Hematopoietic multipotent progenitor cell treated with erythropoietin and hydrocortisone succinate and interleukin-3 and kit ligand, for 6 days (in vitro differentiated cells): ENCODE results near the gene ATPAF1.

Experiments
- DNase-seq: peaks from one replicate; pipeline ENCODE4 v3.0.0-alpha.2; 2015

Gene ATPAF1

DNA sequence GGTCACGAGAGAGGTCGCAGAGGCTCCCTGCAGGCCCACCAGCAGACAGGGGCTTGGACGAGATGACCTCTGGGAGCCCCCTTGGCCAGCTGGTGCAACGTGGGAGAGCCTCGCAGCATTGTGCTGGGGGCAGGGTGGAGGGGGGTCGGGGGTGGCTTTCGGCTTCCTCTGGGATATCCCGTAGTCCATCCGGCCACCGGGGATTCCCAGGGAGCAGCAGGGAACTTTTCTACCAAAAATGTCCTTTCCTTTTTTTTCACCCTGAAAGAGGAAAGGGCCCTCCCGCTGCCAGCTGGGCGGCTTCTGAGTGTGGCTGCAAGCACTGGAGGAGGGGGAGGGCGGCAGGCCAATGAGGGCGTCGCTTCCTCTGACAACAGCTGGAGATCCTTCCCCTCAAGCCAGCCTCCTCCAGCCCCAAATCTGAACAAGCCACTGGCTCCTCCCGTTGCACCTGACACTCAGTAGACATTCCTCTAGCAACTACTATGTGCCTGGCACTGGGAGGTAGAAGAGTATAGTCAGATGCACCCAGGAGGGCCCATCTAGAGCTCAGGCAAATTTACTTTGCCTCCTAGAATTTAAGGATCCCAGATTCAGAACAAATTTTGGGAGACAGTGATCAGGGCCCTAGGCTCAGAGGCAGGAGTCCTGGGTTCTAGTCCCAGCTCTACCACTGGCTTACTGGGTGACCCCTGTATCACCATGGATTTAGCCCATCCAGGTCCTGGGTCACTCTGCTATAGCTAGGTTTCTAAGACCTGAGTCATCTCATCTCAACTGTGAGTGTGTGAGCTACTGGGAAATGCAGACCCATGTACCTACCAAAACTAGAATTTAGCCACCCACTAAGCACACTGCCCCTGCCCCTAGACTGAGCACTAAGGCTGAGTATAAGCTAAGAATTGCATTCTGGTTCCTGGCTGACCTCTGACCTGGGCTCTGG lies 54.2 kb downstream of the ATPAF1 start:
- DNase-seq, result peak; percentile 91

GRCh38 chr1:46612937-46613660 lies 55.1 kb downstream of the ATPAF1 start:
- DNase-seq, result no peak

- DNase-seq, result peak; percentile 94
These were observed 56.4 kb downstream of the ATPAF1 start for GRCh38 chr1:46611691-46612221.

DNA sequence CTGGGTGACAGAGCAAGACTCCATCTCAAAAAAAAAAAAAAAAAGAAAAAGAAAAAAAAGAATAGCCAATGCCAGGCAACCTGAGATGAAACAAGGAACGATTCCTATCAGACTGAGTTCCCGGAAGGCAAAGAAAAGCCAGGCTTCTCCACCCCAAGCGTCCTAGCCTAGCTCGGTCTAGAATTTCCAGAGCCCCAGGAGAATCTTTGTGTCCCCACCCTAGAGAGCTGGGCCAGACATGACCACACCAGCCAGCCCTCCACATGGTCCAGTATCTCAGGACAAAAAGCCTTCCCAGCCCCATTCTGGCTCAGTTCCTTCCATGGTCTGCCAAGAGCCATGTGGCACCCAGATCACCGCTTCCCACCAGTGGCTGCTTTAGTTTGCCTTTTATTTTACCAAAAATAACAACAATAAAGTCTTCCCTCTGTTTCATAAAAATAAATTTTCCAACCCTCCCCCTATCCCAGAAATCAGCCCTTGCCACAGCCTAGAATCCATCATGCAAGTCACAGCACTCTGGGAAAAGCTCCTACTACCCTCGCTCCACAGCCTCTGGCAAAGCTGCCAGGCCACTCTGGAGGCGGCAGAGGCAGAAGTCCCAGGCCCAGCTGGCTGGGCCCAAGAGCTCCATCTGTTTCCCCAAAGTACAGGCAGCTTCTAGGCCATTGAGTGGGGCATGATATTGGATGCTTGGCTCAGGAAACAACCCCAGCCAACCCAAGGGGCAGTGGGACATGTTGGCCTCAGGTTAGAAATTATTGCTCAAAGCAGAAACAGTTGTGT lies 60.6 kb downstream of the ATPAF1 start:
- DNase-seq, result no peak

GRCh38 chr1:46606255-46606965 lies 61.8 kb downstream of the ATPAF1 start:
- DNase-seq, result no peak

DNA sequence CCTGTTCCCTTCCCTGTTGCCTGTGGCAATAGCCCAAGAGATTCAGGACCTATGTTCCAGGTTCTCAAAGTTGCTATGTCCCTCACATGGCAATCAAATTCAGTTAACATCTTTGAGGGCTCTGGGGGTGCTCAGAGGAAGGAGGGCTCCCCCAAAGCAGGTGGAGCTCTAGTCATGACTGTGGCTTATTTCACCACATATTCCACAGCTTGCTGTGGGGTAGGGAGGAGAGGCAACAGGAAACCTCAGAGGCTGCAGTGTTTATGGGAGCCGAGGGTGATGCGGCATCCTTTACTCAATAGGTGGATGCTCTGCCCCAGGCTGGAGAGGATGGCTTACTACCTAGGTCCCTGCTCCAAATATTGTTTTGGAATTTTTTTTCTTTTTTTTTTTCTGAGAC lies 62.9 kb downstream of the ATPAF1 start:
- DNase-seq, result peak; percentile 37

DNA sequence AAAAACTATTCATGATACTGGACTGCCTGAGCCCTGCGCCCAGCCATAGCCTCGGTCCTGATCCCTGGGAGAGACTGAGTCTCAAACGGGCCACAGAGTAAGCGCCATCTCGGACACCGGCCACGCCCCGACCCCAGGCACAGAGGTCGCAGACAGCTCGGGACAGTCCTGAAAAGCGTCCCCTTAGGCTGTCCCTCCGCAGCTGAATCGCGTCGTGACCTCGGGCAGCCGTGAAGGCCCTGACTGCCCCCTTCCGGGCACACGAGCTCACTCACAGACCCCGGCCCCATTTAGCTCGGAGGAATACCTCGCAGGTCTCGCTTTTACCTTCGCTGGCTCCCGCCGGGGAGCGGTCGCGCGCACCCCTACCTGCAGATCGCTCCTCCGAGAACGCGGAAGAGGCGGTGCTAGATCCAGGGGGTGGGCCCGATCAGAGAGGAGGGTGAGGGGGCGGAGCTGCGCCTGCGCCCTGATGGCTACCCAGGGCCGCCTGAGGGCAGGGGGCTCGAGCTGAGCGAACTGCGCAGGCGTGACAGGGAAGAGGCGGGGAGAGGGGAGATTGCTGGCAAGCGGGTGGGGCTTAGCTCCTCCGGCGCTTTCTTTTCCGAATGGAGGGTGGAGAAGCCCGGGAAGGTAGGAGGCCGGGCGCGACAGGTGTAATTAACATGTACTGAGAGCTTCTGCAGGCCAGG lies 64.2 kb downstream of the ATPAF1 start, which contains the start of gene MKNK1:
Gene MKNK1 (minus strand): TSS at position 411 of the 692 bp plus-strand sequence. CDS start 20,941 bp downstream, outside the sequence.
- DNase-seq, result peak; percentile 98

GRCh38 chr1:46603481-46603857 lies 64.7 kb downstream of the ATPAF1 start:
- no peak for DNase-seq

GRCh38 chr1:46601257-46602007 lies 66.7 kb downstream of the ATPAF1 start:
- DNase-seq, result no peak

- peak; percentile 52 for DNase-seq
These were observed 68.8 kb downstream of the ATPAF1 start for GRCh38 chr1:46599059-46599970.

DNA sequence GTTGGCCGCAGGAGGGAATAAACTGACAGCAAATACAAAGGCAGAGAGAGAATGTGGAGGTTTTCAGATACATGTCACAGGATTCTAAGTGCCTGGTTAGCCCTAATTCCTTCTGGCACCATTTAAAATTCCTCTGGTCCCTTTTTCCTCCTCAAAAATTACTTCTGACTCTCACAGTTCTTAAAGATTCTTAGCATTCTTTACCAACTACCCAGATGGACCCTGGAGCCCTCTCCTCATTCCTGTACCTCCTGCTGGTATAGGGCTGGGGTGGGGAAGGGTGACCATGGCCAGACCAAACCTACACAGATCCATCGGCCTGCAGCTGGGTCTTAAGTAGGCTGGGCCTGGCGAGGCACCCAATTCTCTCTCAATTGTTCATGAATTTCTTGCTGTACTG lies 71.3 kb downstream of the ATPAF1 start:
- DNase-seq, result no peak

DNA sequence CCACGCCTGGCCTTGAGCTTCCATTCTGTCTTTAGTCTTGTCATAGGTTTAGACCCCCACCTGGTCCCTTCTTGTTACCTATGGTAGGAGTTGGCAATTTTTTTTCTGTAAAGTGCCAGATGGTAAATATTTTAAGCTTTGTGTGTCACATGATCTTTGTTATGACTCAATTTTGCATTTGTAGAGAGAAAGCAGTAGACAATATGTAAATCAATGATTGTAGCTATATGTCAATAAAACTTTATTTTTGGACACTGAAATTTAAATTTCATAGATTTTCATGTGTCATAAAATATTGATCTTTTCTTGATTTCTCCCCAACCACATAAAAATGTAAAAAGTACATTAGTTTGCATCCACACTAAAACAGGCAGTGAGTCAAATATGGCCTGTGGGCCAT lies 72.1 kb downstream of the ATPAF1 start:
- no peak for DNase-seq

DNA sequence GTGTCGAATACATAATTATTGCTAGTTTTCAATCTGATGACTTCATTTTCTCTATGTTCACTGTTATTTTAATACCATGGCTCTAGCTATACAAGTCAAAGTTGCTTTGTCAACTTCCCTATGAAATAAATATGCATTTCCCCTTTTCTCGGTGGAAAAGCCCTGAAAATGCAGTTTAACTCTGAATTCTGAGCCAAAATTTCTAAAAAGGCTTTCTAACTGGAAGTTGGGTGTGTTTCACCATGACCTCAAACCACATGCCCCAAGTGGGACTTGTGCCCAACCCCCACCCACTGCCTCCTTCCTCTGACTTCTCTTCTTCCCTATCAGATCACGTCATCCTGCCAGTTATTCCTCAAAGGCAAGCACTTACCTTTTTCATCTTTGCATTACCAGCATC lies 73.0 kb downstream of the ATPAF1 start:
- DNase-seq, result peak; percentile 82

- no peak for DNase-seq
These were observed 74.1 kb downstream of the ATPAF1 start for GRCh38 chr1:46594063-46594462.

DNA sequence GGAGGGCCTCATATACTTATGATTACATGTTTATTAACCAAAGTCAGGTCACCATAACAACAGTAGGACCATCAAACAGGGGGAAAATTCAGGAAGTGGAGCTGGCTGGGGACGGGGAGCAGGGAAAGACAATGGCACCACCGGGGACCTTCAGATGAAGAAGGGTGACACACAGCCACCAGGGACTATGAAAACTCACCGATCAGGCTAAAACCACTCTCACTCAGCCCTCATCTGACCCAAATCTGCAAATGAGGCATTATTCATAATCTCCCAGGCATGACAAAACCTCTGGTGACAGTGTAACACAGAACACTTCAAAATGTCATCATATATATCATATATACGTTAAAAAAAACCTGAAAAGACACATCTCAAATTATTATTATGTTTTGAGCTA lies 75.3 kb downstream of the ATPAF1 start:
- DNase-seq, result no peak

DNA sequence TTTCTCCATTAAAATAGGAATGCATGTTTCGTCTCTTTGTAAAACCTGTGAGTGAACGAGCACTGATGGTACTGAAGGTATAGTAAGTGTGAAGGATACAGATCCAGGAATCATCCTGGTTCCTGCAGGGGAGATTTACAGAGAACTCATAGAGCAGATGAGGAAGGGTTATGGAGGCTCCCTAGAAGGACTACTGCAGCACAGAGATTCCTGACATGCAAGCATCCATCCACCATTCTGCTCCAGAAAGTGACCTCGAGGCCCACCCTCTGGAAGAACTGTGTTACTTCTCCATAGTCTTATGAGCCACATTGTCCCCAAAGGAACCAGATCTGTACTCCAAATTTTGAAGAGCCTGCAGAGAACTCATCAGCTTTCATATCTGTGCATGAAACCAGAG lies 78.6 kb downstream of the ATPAF1 start:
- no peak for DNase-seq

- no peak for DNase-seq
These were observed 81.1 kb downstream of the ATPAF1 start for GRCh38 chr1:46587069-46587468.

- no peak for DNase-seq
These were observed 82.7 kb downstream of the ATPAF1 start for GRCh38 chr1:46585312-46585938.

DNA sequence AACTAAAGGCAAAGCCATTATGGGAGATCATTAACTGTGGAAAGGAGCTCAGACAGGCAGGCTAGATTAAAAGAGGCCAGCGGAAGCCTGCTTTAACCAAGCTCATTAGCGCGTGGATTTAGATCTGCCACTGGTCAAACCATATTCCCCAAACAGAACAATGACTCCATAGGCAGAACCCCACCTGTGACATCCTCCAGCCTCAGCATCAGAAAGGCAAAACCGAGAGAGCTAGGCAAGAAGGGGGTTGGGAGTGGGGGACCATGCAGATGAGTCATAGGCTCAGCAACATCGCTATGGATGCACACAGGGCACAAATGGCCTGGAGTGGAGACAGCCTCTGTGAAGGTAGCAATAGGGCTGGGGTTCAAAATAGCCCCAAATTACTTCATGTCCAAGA lies 84.7 kb downstream of the ATPAF1 start:
- DNase-seq, result no peak
